ENCODE results near the gene FAM209B.
"Not testable (repeated sequence)": the region's sequence is repeated elsewhere in the genome, so short reads cannot be mapped to it uniquely, and the experiment has no call there.

FAM209B gene

DNA sequence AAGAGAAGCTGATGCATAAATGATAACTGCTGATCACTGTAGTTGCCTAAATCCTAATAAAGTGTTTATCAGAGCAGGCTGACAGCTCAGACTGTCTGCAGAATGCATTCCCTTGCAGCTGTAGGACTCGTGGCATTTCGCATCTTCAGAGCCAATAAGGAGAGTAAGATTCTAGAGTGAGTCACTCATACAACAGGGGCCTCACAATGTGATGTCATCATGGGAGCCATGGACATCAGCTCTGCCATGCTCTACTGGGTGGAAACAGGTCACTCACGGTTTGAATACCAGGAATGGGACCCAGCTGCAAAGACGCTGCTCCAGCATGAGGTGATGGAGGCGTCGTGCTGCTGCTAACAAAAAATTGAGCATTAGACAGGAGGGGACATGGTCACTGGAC, 7.4 kb downstream of the FAM209B start:
- no peaks in the 10 kb centered on the region for H3K27me3 ChIP-seq (ENCODE audit: control insufficient read depth, insufficient read depth, low read length)
- H3K27ac ChIP-seq (ENCODE audit: low read depth, low read length): no peak overlapping the region
- H3K36me3 ChIP-seq (ENCODE audit: control insufficient read depth, insufficient read depth, low read length): no peaks in the 10 kb centered on the region
- H3K9me3 ChIP-seq (ENCODE audit: control insufficient read depth, insufficient read depth, low read length): no peaks in the 10 kb centered on the region
- no peak overlapping the region for H3K9ac ChIP-seq (ENCODE audit: low read depth, low read length)
- no peak overlapping the region for H3K4me3 ChIP-seq (ENCODE audit: low read depth, low read length)
- no peaks in the 10 kb centered on the region for H3K4me1 ChIP-seq (ENCODE audit: control insufficient read depth, insufficient read depth, low read length)

DNA sequence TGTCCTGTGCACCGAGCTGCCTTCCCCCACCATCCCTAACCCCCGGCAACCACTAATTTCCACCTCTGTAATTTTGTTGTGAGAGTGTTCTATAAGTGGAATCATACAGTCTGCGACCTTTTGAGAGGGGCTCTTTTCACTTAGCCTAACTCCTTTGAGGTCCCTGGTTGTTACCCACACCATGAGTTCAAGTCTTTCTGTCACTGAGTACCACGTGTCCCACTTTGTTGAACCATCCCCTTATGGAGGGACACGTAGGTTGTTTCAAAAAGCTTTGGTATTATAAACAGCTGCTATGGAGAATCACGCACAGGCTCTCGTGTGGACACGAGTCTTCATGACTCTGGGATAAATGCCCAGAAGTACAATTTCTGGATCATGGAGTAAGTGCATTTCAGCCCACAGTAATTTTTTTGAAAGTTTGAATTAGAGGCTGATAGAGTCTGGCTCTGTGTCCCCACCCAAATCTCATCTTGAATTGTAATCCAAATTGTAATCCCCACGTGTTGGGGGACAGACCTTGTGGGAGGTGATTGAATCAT, 9.5 kb downstream of the FAM209B start:
- Histone ChIP-seq H3K4me1 (ENCODE audit: control insufficient read depth, insufficient read depth, low read length) (no peaks in the 10 kb centered on the region), H3K27me3 (ENCODE audit: control insufficient read depth, insufficient read depth, low read length) (no peaks in the 10 kb centered on the region), H3K9me3 (ENCODE audit: control insufficient read depth, insufficient read depth, low read length) (no peaks in the 10 kb centered on the region), H3K27ac (ENCODE audit: low read depth, low read length) (no peak overlapping the region), H3K4me3 (ENCODE audit: low read depth, low read length) (no peak overlapping the region), H3K9ac (ENCODE audit: low read depth, low read length) (no peak overlapping the region), H3K36me3 (ENCODE audit: control insufficient read depth, insufficient read depth, low read length) (no peaks in the 10 kb centered on the region)

DNA sequence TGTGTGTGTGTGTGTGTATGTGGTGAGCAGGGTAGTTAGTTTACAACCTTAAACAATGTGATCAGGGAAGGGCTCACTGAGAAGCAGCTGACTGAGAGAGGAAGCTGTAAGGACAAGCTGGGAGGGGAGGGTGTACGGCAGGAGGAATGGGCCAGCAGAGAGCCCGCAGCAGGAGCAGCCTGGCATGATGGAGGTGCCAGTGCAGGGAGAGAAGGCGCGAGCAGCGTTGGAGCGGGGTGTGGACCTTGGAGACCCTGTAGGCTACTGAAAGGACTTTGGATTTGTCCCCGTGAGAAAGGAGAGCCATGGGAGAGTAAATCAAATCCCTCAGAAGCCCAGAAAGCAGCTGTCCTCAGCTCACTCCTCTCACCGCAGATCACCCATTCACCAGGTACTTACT, 18.5 kb downstream of the FAM209B start:
- Histone ChIP-seq H3K9me3 (ENCODE audit: control insufficient read depth, insufficient read depth, low read length) (no peaks in the 10 kb centered on the region), H3K36me3 (ENCODE audit: control insufficient read depth, insufficient read depth, low read length) (no peaks in the 10 kb centered on the region), H3K27ac (ENCODE audit: low read depth, low read length) (no peak overlapping the region), H3K4me1 (ENCODE audit: control insufficient read depth, insufficient read depth, low read length) (no peaks in the 10 kb centered on the region), H3K27me3 (ENCODE audit: control insufficient read depth, insufficient read depth, low read length) (no peaks in the 10 kb centered on the region), H3K9ac (ENCODE audit: low read depth, low read length) (no peak overlapping the region), H3K4me3 (ENCODE audit: low read depth, low read length) (no peak overlapping the region)

DNA sequence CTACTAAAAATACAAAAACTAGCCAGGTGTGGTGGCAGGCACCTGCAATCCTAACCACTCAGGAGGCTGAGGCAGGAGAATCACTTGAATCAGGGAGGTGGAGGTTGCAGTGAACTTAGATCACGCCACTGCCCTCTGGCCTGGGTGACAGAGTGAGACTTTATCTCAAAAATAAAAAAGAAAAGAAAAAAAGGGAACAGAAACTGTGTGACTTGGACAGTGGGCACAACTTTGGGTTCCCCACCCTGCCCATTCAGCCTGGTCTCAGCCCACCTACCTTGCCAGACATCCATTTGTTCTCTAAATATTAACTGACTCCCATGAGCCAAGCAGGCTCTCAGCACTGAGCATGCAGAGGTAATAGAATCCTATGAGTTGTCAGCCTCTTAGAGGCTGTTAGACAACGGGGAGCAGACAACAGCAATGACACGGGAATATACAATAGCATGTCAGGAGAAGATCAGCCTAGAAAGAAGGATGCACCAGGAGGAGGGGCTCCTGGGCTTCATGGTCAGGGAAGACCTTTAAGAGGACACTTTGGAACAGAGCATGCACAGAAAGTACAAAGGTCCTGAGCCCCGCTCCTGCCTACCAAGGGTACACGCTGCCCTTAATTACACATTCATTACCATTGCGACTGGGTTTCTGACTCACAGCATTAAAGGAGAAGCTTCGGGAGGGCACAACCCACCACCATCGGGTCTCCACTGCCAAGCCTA, 20.0 kb downstream of the FAM209B start:
- H3K9ac ChIP-seq (ENCODE audit: low read depth, low read length): no peak overlapping the region
- no peak overlapping the region for H3K27ac ChIP-seq (ENCODE audit: low read depth, low read length)
- no peaks in the 10 kb centered on the region for H3K27me3 ChIP-seq (ENCODE audit: control insufficient read depth, insufficient read depth, low read length)
- no peaks in the 10 kb centered on the region for H3K9me3 ChIP-seq (ENCODE audit: control insufficient read depth, insufficient read depth, low read length)
- no peak overlapping the region for H3K4me3 ChIP-seq (ENCODE audit: low read depth, low read length)
- H3K4me1 ChIP-seq (ENCODE audit: control insufficient read depth, insufficient read depth, low read length): no peaks in the 10 kb centered on the region
- H3K36me3 ChIP-seq (ENCODE audit: control insufficient read depth, insufficient read depth, low read length): no peaks in the 10 kb centered on the region

DNA sequence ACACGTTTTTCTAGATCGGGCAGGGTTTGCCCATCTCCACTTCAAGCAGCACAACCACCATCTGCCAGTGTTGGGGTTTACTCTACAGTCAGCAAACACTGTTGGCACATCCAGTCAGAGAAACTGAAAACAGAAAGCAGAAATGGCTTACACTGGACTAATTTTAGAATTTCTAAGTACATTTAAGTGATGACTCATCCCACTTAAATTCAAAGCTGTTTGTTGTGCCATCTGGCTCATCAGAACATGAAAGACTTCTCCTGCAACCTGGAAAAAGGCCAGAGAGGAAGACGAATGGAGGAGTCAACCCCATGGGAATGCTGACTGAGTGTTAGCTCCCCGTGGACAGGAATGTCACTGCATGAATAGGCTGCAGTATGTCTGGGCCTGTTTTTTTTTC, 21.8 kb downstream of the FAM209B start:
- H3K36me3 ChIP-seq (ENCODE audit: control insufficient read depth, insufficient read depth, low read length): no peaks in the 10 kb centered on the region
- no peak overlapping the region for H3K9ac ChIP-seq (ENCODE audit: low read depth, low read length)
- peak overlapping the region; percentile 31 for H3K27ac ChIP-seq (ENCODE audit: low read depth, low read length)
- H3K4me3 ChIP-seq (ENCODE audit: low read depth, low read length): no peak overlapping the region
- no peaks in the 10 kb centered on the region for H3K9me3 ChIP-seq (ENCODE audit: control insufficient read depth, insufficient read depth, low read length)
- no peaks in the 10 kb centered on the region for H3K4me1 ChIP-seq (ENCODE audit: control insufficient read depth, insufficient read depth, low read length)
- no peaks in the 10 kb centered on the region for H3K27me3 ChIP-seq (ENCODE audit: control insufficient read depth, insufficient read depth, low read length)

DNA sequence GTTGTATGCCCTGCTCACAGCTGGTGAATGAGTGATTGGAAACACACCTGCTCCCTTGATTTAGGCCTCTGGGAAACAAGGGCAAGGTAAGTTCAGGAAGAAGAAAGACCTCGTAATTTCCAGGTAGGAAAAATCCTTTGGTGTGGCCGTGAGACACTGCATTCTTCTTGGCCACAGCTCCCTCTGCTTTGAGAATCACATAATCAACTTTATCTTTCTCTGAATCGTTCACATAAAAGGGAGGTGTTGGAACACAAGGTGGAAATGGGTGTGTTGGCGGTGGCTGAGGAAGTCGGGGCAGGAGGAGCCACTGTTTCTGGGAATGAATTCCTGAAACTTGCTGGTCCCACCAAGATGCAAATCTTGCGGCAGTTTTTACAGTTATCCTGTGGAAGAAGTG, 25.9 kb downstream of the FAM209B start:
- H3K27me3 ChIP-seq (ENCODE audit: control insufficient read depth, insufficient read depth, low read length): no peaks in the 10 kb centered on the region
- H3K9me3 ChIP-seq (ENCODE audit: control insufficient read depth, insufficient read depth, low read length): no peaks in the 10 kb centered on the region
- H3K9ac ChIP-seq (ENCODE audit: low read depth, low read length): no peak overlapping the region
- no peak overlapping the region for H3K27ac ChIP-seq (ENCODE audit: low read depth, low read length)
- H3K4me1 ChIP-seq (ENCODE audit: control insufficient read depth, insufficient read depth, low read length): no peaks in the 10 kb centered on the region
- no peak overlapping the region for H3K4me3 ChIP-seq (ENCODE audit: low read depth, low read length)
- no peaks in the 10 kb centered on the region for H3K36me3 ChIP-seq (ENCODE audit: control insufficient read depth, insufficient read depth, low read length)

DNA sequence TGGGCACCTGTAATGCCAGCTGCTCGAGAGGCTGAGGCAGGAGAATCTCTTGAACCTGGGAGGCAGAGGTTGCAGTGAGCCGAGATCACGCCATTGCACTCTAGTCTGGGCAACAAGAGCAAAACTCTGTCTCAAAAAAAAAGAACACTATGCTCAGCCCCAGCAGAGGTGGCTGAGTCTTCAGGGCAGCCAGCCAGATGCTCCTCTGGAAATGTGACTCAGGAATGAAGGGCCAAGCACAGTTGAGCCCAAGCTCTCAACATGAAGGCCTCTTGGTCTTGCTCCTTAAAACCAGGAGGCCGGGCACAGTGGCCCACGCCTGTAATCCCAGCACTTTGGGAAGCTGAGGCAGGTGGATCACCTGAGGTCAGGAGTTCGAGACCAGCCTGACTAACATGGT, 31.5 kb downstream of the FAM209B start:
- not testable (repeated sequence) for H3K27ac ChIP-seq (ENCODE audit: low read depth, low read length); H3K27me3 ChIP-seq (ENCODE audit: control insufficient read depth, insufficient read depth, low read length)

DNA sequence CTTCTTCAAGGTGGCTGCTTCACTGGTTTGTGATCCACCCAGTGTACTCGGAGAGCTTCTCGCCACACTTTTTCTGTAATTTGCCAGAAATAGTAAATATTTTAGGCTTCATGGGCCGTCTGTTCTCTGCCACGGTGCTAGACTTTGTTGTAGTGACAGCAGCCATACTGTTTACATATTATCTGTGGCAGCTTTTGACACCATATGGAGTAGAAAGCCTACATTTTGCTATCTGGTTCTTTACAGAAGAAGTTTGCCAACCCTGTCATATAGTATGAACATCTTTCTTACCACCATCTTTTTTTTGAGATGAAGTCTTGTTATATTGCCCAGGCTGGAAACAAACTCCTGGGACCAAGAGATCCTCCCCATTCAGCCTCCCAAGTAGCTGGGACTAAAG, 32.5 kb downstream of the FAM209B start:
- Histone ChIP-seq H3K36me3 (ENCODE audit: control insufficient read depth, insufficient read depth, low read length) (no peaks in the 10 kb centered on the region), H3K9me3 (ENCODE audit: control insufficient read depth, insufficient read depth, low read length) (no peaks in the 10 kb centered on the region), H3K4me1 (ENCODE audit: control insufficient read depth, insufficient read depth, low read length) (no peaks in the 10 kb centered on the region), H3K9ac (ENCODE audit: low read depth, low read length) (no peak overlapping the region), H3K27ac (ENCODE audit: low read depth, low read length) (no peak overlapping the region), H3K4me3 (ENCODE audit: low read depth, low read length) (no peak overlapping the region), H3K27me3 (ENCODE audit: control insufficient read depth, insufficient read depth, low read length) (no peaks in the 10 kb centered on the region)

More for the DNA sequence above, 31.5 kb downstream of the FAM209B start:
- H3K36me3 ChIP-seq (ENCODE audit: control insufficient read depth, insufficient read depth, low read length); H3K9ac ChIP-seq (ENCODE audit: low read depth, low read length); H3K9me3 ChIP-seq (ENCODE audit: control insufficient read depth, insufficient read depth, low read length); H3K4me3 ChIP-seq (ENCODE audit: low read depth, low read length); H3K4me1 ChIP-seq (ENCODE audit: control insufficient read depth, insufficient read depth, low read length): not testable (repeated sequence)

DNA sequence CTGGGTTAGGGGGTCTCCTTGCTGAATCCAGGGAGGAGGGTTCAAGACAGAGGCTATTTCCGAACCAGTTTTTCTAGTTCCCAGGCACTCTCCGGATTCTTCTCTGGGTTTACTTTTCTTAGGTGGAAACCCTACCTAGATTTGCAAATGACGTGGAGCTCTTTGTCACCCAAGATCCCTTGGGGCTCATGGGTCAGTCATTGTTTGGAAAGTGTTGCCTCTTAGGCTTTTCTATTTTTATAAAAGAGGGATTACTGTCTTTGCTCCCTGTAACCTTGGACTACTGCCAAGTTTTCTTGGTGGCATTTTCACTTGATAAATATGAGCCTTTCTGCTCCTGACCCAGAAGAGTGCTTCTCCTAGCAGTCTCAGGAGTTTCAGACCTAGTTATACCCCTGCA, 33.6 kb downstream of the FAM209B start:
- Histone ChIP-seq H3K4me3 (ENCODE audit: low read depth, low read length) (no peak overlapping the region), H3K9ac (ENCODE audit: low read depth, low read length) (no peak overlapping the region), H3K27ac (ENCODE audit: low read depth, low read length) (no peak overlapping the region), H3K27me3 (ENCODE audit: control insufficient read depth, insufficient read depth, low read length) (no peaks in the 10 kb centered on the region), H3K4me1 (ENCODE audit: control insufficient read depth, insufficient read depth, low read length) (no peaks in the 10 kb centered on the region), H3K36me3 (ENCODE audit: control insufficient read depth, insufficient read depth, low read length) (no peaks in the 10 kb centered on the region), H3K9me3 (ENCODE audit: control insufficient read depth, insufficient read depth, low read length) (no peaks in the 10 kb centered on the region)

DNA sequence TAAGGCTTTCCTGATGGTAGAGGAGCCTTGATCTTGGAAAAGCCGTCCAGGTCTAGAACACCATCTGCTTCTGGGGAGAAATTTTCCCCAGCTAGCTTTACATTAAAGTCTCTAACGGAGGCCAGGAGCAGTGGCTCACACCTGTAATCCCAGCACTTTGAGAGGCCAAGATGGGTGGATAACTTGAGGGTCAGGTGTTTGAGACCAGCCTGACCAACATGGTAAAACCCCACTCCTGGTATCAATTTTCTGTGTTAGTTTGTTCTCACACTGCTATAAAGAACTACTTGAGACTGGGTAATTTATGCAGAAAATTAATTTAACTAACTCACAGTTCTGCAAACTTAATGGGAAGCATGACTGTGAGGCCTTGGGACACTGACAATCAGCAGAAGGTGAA, 37.8 kb downstream of the FAM209B start:
- Histone ChIP-seq H3K4me1 (ENCODE audit: control insufficient read depth, insufficient read depth, low read length) (no peaks in the 10 kb centered on the region), H3K9me3 (ENCODE audit: control insufficient read depth, insufficient read depth, low read length) (no peaks in the 10 kb centered on the region), H3K36me3 (ENCODE audit: control insufficient read depth, insufficient read depth, low read length) (no peaks in the 10 kb centered on the region), H3K27me3 (ENCODE audit: control insufficient read depth, insufficient read depth, low read length) (no peaks in the 10 kb centered on the region), H3K4me3 (ENCODE audit: low read depth, low read length) (no peak overlapping the region), H3K27ac (ENCODE audit: low read depth, low read length) (no peak overlapping the region), H3K9ac (ENCODE audit: low read depth, low read length) (no peak overlapping the region)

DNA sequence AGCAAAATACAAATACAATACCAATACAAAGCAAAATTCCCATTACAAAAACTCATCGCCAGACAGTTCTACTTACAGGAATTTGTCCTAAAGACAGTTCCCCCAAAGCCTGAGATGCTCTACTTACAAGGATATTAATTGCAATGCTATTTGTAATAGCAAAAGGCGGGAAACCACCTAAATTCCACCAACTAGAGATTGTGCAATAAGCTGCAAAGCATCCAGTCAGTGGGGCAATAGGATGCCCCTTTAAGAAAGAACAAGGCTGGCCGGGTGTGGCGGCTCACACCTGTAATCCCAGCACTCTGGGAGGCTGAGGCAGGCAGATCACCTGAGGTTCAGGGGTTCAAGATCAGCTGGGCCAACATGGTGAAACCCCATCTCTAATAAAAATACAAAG, 39.1 kb downstream of the FAM209B start:
- H3K27me3 ChIP-seq (ENCODE audit: control insufficient read depth, insufficient read depth, low read length): no peaks in the 10 kb centered on the region
- no peaks in the 10 kb centered on the region for H3K4me1 ChIP-seq (ENCODE audit: control insufficient read depth, insufficient read depth, low read length)
- H3K4me3 ChIP-seq (ENCODE audit: low read depth, low read length): no peak overlapping the region
- H3K9ac ChIP-seq (ENCODE audit: low read depth, low read length): no peak overlapping the region
- H3K27ac ChIP-seq (ENCODE audit: low read depth, low read length): no peak overlapping the region
- no peaks in the 10 kb centered on the region for H3K36me3 ChIP-seq (ENCODE audit: control insufficient read depth, insufficient read depth, low read length)
- H3K9me3 ChIP-seq (ENCODE audit: control insufficient read depth, insufficient read depth, low read length): no peaks in the 10 kb centered on the region

Data from HUES48 (cell line).